BJ (cell line): ENCODE measurements around the gene HMGCS1. TPM values are rescaled to one million over a fixed set of nuclear protein-coding genes. Genes with fewer than 3 reads are reported as not detected.
"Not testable (repeated sequence)": the region's sequence is repeated elsewhere in the genome, so short reads cannot be mapped to it uniquely, and the experiment has no call there.

Source experiments
- CTCF ChIA-PET: fragments of 350-600 bp; formaldehyde crosslinking; extraction: SDS; loops from one replicate; lab custom pipeline; 2021; ENCODE audit warnings: antibody characterized with exemption, inconsistent platforms; lab: Yijun Ruan, JAX
- POLR2A ChIA-PET: fragments of 300-600 bp; sonication (Branson Sonifier 250); formaldehyde crosslinking; extraction: SDS; loops from one replicate; lab custom pipeline; 2021; ENCODE audit warnings: antibody characterized with exemption; lab: Charles Lee
- DNase-seq: peaks from one replicate; pipeline ENCODE4 v3.0.0-alpha.2; 2011; ENCODE audit warnings: low read depth
- H3K27me3 ChIP-seq: 2 replicates; pipeline ENCODE4 v1.6.0; 2011; ENCODE audit warnings: low read length; ENCODE audit not compliant: control insufficient read depth, insufficient read depth
- H3K36me3 ChIP-seq: 2 replicates; pipeline ENCODE4 v1.5.1; 2011; ENCODE audit warnings: low read length; ENCODE audit not compliant: control insufficient read depth, insufficient read depth
- H3K4me3 ChIP-seq: 2 replicates; pipeline ENCODE4 v1.5.1; 2011; ENCODE audit warnings: low read depth, mild to moderate bottlenecking, control low read depth, low read length
- CTCF ChIP-seq: IDR thresholded peaks from 2 replicates; pipeline ENCODE4 v1.5.1; 2011; ENCODE audit warnings: low read depth, mild to moderate bottlenecking, control low read depth, inconsistent platforms, low read length, moderate library complexity; ENCODE audit not compliant: insufficient read depth
- polyA plus RNA-seq: library from polyadenylated mRNA; depleted of rRNA; stranded (reverse); fragments of >200 nt; gene quantifications from 2 replicates; pipeline ENCODE4 v1.2.3, GENCODE V29; 2011

HMGCS1 gene
- polyA plus RNA-seq, 1 experiment = 8.6 TPM

GRCh38 chr5:43348207-43348606 is 35.0 kb upstream of the HMGCS1 start:
- H3K27me3 ChIP-seq = no peaks in the 10 kb centered on the region; the same call in 1 of the 2 replicates
- POLR2A ChIA-PET = no interaction called here

DNA sequence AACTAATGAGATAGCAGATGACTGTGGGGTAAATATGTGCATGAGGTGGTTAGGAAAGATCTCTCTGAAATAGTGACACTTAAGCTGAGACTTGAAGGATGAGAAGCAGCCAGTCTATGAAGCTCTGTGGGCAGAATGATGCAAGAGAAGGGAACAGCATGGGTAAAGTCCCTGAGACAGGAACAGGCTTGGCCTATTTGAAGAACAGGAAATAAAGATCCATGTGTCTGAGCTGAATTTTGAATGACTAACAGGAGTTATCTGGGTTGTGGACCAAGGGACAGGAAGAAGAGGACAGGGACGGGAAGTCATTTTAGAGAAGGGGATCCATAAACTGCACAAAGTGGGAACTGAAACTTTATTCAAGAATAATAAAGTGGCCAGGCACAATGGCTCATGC is 25.6 kb upstream of the HMGCS1 start:
- no peak overlapping the region for H3K4me3 ChIP-seq
- no peaks in the 10 kb centered on the region for H3K36me3 ChIP-seq
- CTCF ChIA-PET = interaction anchor here (0.8 to 1.6 kb wide), 3 partner anchors 19 to 51 kb away, joined by 3 to 4 read pairs (median 4); no protein-coding TSS in a partner anchor
- POLR2A ChIA-PET = no interaction called here
- no peak for TF ChIP-seq CTCF
- DNase-seq = no peak
- H3K27me3 ChIP-seq = no peaks in the 10 kb centered on the region

More at GRCh38 chr5:43348207-43348606, 35.0 kb upstream of the HMGCS1 start:
- TF ChIP-seq CTCF = no peak
- DNase-seq = no peak
- Histone ChIP-seq H3K36me3 (no peaks in the 10 kb centered on the region), H3K4me3 (no peak overlapping the region)
- CTCF ChIA-PET = interaction anchor here (0.6 kb wide), 1 partner anchor 117 kb away, joined by 3 read pairs; no protein-coding TSS in a partner anchor

DNA sequence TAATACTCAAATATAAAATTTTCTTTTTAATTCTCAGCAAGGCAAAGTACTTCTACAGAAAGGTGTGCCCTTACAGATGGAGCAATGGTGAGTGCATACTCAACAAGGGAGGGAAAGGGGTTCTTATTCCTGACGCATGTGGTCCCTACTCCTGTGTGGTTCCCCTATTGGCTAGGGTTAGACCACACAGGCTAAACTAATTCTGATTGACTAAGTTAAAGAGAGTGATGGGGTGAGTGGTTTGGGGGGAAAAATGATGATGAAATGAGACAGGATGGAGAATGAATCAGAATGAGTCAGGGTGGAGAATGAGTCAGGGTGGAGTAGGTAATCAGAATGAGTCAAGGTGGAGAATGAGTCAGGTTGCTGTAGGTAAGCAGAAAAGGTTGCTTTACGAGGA is 22.9 kb upstream of the HMGCS1 start:
- Histone ChIP-seq H3K4me3 (no peak overlapping the region), H3K27me3 (no peaks in the 10 kb centered on the region), H3K36me3 (no peaks in the 10 kb centered on the region)
- CTCF ChIA-PET = no interaction called here
- POLR2A ChIA-PET = no interaction called here
- TF ChIP-seq CTCF = no peak
- DNase-seq = no peak

GRCh38 chr5:43335681-43336080 is 22.5 kb upstream of the HMGCS1 start:
- no peaks in the 10 kb centered on the region for H3K36me3 ChIP-seq
- no peak for TF ChIP-seq CTCF
- DNase-seq = no peak
- ChIA-PET POLR2A (no interaction called here), CTCF (no interaction called here)
- no peak overlapping the region for H3K4me3 ChIP-seq
- H3K27me3 ChIP-seq = no peaks in the 10 kb centered on the region

DNA sequence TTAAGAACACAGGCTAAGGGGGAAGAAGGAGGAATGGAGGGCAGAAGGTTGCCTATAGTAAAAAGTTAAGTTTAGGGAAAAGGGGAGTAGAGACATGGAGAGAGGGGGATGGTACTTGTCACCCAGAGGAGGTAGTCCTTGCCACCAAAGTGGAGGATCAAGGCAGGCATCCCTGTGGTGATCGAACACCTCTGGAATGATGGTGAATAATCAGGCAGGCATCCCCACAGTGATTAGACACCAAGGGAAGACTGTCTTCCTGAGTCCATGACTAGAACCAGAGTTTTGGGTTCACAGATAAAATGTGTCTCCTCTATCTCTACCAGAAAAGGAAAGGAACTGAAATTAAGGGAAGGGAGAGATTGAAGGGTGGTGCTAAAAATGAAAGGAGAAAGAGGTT is 19.2 kb upstream of the HMGCS1 start:
- no peak for TF ChIP-seq CTCF
- DNase-seq = no peak
- CTCF ChIA-PET = no interaction called here
- POLR2A ChIA-PET = no interaction called here
- Histone ChIP-seq H3K4me3 (no peak overlapping the region), H3K27me3 (no peaks in the 10 kb centered on the region), H3K36me3 (no peaks in the 10 kb centered on the region)

DNA sequence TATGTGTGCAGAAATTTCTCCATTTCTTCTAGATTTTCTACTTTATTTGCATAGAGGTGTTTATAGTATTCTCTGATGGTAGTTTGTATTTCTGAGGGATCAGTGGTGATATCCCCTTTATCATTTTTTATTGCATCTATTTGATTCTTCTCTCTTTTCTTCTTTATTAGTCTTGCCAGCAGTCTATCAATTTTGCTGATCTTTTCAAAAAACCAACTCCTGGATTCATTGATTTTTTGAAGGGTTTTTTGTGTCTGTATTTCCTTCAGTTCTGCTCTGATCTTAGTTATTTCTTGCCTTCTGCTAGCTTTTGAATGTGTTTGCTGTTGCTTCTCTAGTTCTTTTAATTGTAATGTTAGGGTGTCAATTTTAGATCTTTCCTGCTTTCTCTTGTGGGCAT is 12.4 kb upstream of the HMGCS1 start:
- H3K4me3 ChIP-seq, POLR2A ChIA-PET, DNase-seq, CTCF ChIA-PET, H3K36me3 ChIP-seq, H3K27me3 ChIP-seq: not testable (repeated sequence)

DNA sequence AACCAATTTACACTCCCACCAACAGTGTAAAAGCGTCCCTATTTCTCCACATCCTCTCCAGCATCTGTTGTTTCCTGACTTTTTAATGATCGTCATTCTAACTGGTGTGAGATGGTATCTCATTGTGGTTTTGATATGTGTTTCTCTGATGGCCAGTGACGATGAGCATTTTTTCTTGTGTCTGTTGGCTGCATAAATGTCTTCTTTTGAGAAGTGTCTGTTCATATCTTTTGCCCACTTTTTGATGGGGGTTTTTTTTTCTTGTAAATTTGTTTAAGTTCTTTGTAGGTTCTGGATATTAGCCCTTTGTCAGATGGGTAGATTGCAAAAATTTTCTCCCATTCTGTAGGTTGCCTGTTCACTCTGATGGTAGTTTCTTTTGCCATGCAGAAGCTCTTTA is 10.3 kb upstream of the HMGCS1 start:
- not testable (repeated sequence) for H3K27me3 ChIP-seq, DNase-seq, H3K36me3 ChIP-seq, H3K4me3 ChIP-seq
- ChIA-PET POLR2A (interaction anchor here (0.7 kb wide), 1 partner anchor 28 kb away, joined by 3 read pairs; no protein-coding TSS in a partner anchor), CTCF (interaction anchor here (1.5 kb wide), 1 partner anchor 66 kb away, joined by 3 read pairs; no protein-coding TSS in a partner anchor)
